Thyroid gland (tissue), 4 donors: Measurements from ENCODE around the gene VPREB1.

Source experiments
- POLR2A ChIP-seq, 2 donors: fragments of 450-650 bp; IDR thresholded peaks; one replicate each; pipeline ENCODE4 v1.6.1; 2017; ENCODE audit warnings: antibody characterized with exemption in 2 of 2, mild to moderate bottlenecking in 2 of 2, moderate library complexity in 1 of 2
- TF ChIP-seq, protein P1 (sequence below), 6 experiments: fragments of 200-600 bp in 3 of 6; fragments of 450-650 bp in 3 of 6; sonication (generic) in 3 of 6; IDR thresholded peaks; one replicate each; pipeline ENCODE4 v1.5.1; 2016 to 2019; ENCODE audit warnings: antibody characterized with exemption in 6 of 6, mild to moderate bottlenecking in 2 of 6, inconsistent platforms in 1 of 6, moderate library complexity in 1 of 6

DNA sequence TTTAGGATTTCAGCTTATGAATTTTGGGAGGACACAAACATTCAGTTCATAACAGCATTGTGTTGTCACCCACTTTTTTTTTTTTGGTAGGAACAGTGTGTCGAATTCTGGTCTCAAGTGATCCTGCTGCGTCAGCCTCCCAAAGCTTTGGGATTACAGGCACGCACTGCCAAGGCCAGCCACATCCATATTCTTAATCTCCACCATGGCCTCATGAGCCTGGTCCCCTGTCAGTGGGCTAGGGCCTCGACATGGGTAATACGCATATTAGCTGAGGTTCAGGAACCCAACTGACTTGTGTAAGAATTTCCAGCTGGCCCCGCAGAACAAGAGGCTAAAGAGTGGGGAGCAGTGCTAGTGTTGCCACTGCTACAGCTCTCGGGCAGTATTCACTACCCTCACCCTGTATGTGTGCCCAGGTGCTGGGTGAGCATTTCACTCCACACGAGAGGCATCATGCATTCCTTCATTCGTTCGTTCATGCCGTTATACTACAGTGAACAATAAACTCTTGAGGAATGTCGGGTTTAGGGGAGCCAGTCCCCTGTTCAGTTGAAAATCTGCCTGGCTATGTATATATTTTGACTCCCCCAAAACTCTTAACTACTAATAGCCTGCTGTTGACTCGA is 5.2 kb upstream of the VPREB1 start:
- TF ChIP-seq, protein P1, sequence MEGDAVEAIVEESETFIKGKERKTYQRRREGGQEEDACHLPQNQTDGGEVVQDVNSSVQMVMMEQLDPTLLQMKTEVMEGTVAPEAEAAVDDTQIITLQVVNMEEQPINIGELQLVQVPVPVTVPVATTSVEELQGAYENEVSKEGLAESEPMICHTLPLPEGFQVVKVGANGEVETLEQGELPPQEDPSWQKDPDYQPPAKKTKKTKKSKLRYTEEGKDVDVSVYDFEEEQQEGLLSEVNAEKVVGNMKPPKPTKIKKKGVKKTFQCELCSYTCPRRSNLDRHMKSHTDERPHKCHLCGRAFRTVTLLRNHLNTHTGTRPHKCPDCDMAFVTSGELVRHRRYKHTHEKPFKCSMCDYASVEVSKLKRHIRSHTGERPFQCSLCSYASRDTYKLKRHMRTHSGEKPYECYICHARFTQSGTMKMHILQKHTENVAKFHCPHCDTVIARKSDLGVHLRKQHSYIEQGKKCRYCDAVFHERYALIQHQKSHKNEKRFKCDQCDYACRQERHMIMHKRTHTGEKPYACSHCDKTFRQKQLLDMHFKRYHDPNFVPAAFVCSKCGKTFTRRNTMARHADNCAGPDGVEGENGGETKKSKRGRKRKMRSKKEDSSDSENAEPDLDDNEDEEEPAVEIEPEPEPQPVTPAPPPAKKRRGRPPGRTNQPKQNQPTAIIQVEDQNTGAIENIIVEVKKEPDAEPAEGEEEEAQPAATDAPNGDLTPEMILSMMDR (IDR thresholded peaks at IDR 0.05) = no peak
- TF ChIP-seq POLR2A (IDR thresholded peaks at IDR 0.05) = no peak
